ENCODE data around the gene DISC1. TPM values are rescaled to one million over a fixed set of nuclear protein-coding genes. Genes with fewer than 3 reads are reported as not detected.

DISC1 gene
- total RNA-seq, 2 experiments from 2014 or later: 4.4 to 14.4 TPM

GRCh38 chr1:231674575-231674974 lies 48.0 kb downstream of the DISC1 start:
- CTCF ChIA-PET: interaction anchor here (0.9 kb wide), 1 partner anchor 83 kb away, joined by 3 read pairs; no protein-coding TSS in a partner anchor
- ATAC-seq: no peak
- Mint-ChIP-seq H3K4me3 (no peak overlapping the region), H3K4me1 (no peaks in the 10 kb centered on the region), H3K27me3 (peaks cover 2% of the 10 kb centered on the region), H3K9me3 (ENCODE audit: low read depth) (peaks cover 8% of the 10 kb centered on the region), H3K27ac (no peak overlapping the region), H3K36me3 (peaks cover 12% of the 10 kb centered on the region)
- no peak for DNase-seq

GRCh38 chr1:231676487-231676886 lies 49.9 kb downstream of the DISC1 start:
- Mint-ChIP-seq H3K4me3 (no peak overlapping the region), H3K4me1 (no peaks in the 10 kb centered on the region), H3K27me3 (no peaks in the 10 kb centered on the region), H3K9me3 (ENCODE audit: low read depth) (no peaks in the 10 kb centered on the region), H3K36me3 (peaks cover 2% of the 10 kb centered on the region), H3K27ac (no peak overlapping the region)
- ATAC-seq (no peak), DNase-seq (no peak)
- CTCF ChIA-PET: no interaction called here

GRCh38 chr1:231677442-231677841 lies 50.9 kb downstream of the DISC1 start:
- CTCF ChIA-PET: no interaction called here
- no peak for DNase-seq
- H3K4me1 Mint-ChIP-seq: no peaks in the 10 kb centered on the region
- H3K9me3 Mint-ChIP-seq (ENCODE audit: low read depth): no peaks in the 10 kb centered on the region
- H3K4me3 Mint-ChIP-seq: no peak overlapping the region
- H3K27ac Mint-ChIP-seq: no peak overlapping the region
- H3K27me3 Mint-ChIP-seq: no peaks in the 10 kb centered on the region
- H3K36me3 Mint-ChIP-seq: no peaks in the 10 kb centered on the region
- ATAC-seq: no peak

GRCh38 chr1:231678011-231678432 lies 51.4 kb downstream of the DISC1 start:
- Mint-ChIP-seq H3K27ac (no peak overlapping the region), H3K27me3 (no peaks in the 10 kb centered on the region), H3K9me3 (ENCODE audit: low read depth) (no peaks in the 10 kb centered on the region), H3K4me1 (no peaks in the 10 kb centered on the region), H3K36me3 (no peaks in the 10 kb centered on the region), H3K4me3 (no peak overlapping the region)
- CTCF ChIA-PET: no interaction called here
- no peak for ATAC-seq
- DNase-seq: no peak

GRCh38 chr1:231679109-231679508 lies 52.5 kb downstream of the DISC1 start:
- H3K27ac Mint-ChIP-seq: no peak overlapping the region
- H3K4me3 Mint-ChIP-seq: no peak overlapping the region
- no peak for DNase-seq
- CTCF ChIA-PET: no interaction called here
- H3K9me3 Mint-ChIP-seq (ENCODE audit: low read depth): no peaks in the 10 kb centered on the region
- H3K36me3 Mint-ChIP-seq: no peaks in the 10 kb centered on the region
- H3K27me3 Mint-ChIP-seq: no peaks in the 10 kb centered on the region
- ATAC-seq: no peak
- no peaks in the 10 kb centered on the region for H3K4me1 Mint-ChIP-seq

- peaks cover 4% of the 10 kb centered on the region for H3K9me3 Mint-ChIP-seq (ENCODE audit: low read depth)
- no peaks in the 10 kb centered on the region for H3K36me3 Mint-ChIP-seq
- no peak overlapping the region for H3K27ac Mint-ChIP-seq
- H3K27me3 Mint-ChIP-seq: no peaks in the 10 kb centered on the region
- no peak overlapping the region for H3K4me3 Mint-ChIP-seq
- DNase-seq: no peak
- CTCF ChIA-PET: no interaction called here
- H3K4me1 Mint-ChIP-seq: no peaks in the 10 kb centered on the region
- no peak for ATAC-seq
Measured at GRCh38 chr1:231681006-231681405, 54.4 kb downstream of the DISC1 start.

- CTCF ChIA-PET: no interaction called here
- Mint-ChIP-seq H3K27ac (no peak overlapping the region), H3K4me1 (no peaks in the 10 kb centered on the region), H3K36me3 (peaks cover 8% of the 10 kb centered on the region), H3K4me3 (no peak overlapping the region), H3K9me3 (ENCODE audit: low read depth) (peaks cover 10% of the 10 kb centered on the region), H3K27me3 (no peaks in the 10 kb centered on the region)
- DNase-seq: no peak
- no peak for ATAC-seq
Measured at GRCh38 chr1:231682779-231683178, 56.2 kb downstream of the DISC1 start.

- Mint-ChIP-seq H3K4me1 (no peaks in the 10 kb centered on the region), H3K4me3 (no peak overlapping the region), H3K9me3 (ENCODE audit: low read depth) (peaks cover 10% of the 10 kb centered on the region), H3K27me3 (no peaks in the 10 kb centered on the region), H3K36me3 (peaks cover 8% of the 10 kb centered on the region), H3K27ac (no peak overlapping the region)
- CTCF ChIA-PET: no interaction called here
- ATAC-seq (no peak), DNase-seq (no peak)
Measured at GRCh38 chr1:231683439-231684165, 57.0 kb downstream of the DISC1 start.

- CTCF ChIA-PET: no interaction called here
- no peak for DNase-seq
- Mint-ChIP-seq H3K9me3 (ENCODE audit: low read depth) (peaks cover 10% of the 10 kb centered on the region), H3K27ac (no peak overlapping the region), H3K4me1 (no peaks in the 10 kb centered on the region), H3K36me3 (peaks cover 8% of the 10 kb centered on the region), H3K27me3 (no peaks in the 10 kb centered on the region), H3K4me3 (no peak overlapping the region)
- no peak for ATAC-seq
Measured at GRCh38 chr1:231684356-231685244, 58.0 kb downstream of the DISC1 start.

- ATAC-seq (no peak), DNase-seq (no peak)
- CTCF ChIA-PET: no interaction called here
- Mint-ChIP-seq H3K9me3 (ENCODE audit: low read depth) (peaks cover 10% of the 10 kb centered on the region), H3K27ac (no peak overlapping the region), H3K4me1 (no peaks in the 10 kb centered on the region), H3K27me3 (no peaks in the 10 kb centered on the region), H3K4me3 (no peak overlapping the region), H3K36me3 (peaks cover 8% of the 10 kb centered on the region)
Measured at GRCh38 chr1:231686384-231686783, 59.8 kb downstream of the DISC1 start.

- Mint-ChIP-seq H3K9me3 (ENCODE audit: low read depth) (peaks cover 10% of the 10 kb centered on the region), H3K4me1 (no peaks in the 10 kb centered on the region), H3K27me3 (no peaks in the 10 kb centered on the region), H3K36me3 (peaks cover 8% of the 10 kb centered on the region), H3K4me3 (no peak overlapping the region), H3K27ac (no peak overlapping the region)
- ATAC-seq (no peak), DNase-seq (no peak)
- CTCF ChIA-PET: no interaction called here
Measured at GRCh38 chr1:231688989-231689388, 62.4 kb downstream of the DISC1 start.

GRCh38 chr1:231690059-231690458 lies 63.5 kb downstream of the DISC1 start:
- Mint-ChIP-seq H3K36me3 (peaks cover 8% of the 10 kb centered on the region), H3K4me1 (no peaks in the 10 kb centered on the region), H3K9me3 (ENCODE audit: low read depth) (peaks cover 7% of the 10 kb centered on the region), H3K27ac (no peak overlapping the region), H3K27me3 (no peaks in the 10 kb centered on the region), H3K4me3 (no peak overlapping the region)
- DNase-seq (no peak), ATAC-seq (no peak)
- CTCF ChIA-PET: no interaction called here

GRCh38 chr1:231691618-231692259 lies 65.1 kb downstream of the DISC1 start:
- no peak for ATAC-seq
- H3K27ac Mint-ChIP-seq: no peak overlapping the region
- DNase-seq: no peak
- peaks cover 6% of the 10 kb centered on the region for H3K36me3 Mint-ChIP-seq
- CTCF ChIA-PET: no interaction called here
- no peaks in the 10 kb centered on the region for H3K4me1 Mint-ChIP-seq
- H3K4me3 Mint-ChIP-seq: no peak overlapping the region
- peaks cover 5% of the 10 kb centered on the region for H3K9me3 Mint-ChIP-seq (ENCODE audit: low read depth)
- H3K27me3 Mint-ChIP-seq: no peaks in the 10 kb centered on the region
